T47D (cell line): ENCODE measurements around the gene ZGLP1.

Source experiments
- DNase-seq, 2 experiments: peaks; one replicate each; pipeline versions ENCODE4 v3.0.0 to v3.0.0-alpha.2; 2011 to 2012; ENCODE audit warnings: low read depth in 1 of 2, low spot score in 1 of 2
- JUND ChIP-seq: IDR thresholded peaks from 2 replicates; pipeline ENCODE4 v1.6.1; 2012; ENCODE audit warnings: low read depth
- in situ Hi-C: cut with HindIII; loops from 2 replicates; pipeline ENCODE4 v1.10.0; 2016; ENCODE audit warnings: low sequenced_read_pairs, low pct_unique_long_range_greater_than_20kb

The ZGLP1 gene

DNA sequence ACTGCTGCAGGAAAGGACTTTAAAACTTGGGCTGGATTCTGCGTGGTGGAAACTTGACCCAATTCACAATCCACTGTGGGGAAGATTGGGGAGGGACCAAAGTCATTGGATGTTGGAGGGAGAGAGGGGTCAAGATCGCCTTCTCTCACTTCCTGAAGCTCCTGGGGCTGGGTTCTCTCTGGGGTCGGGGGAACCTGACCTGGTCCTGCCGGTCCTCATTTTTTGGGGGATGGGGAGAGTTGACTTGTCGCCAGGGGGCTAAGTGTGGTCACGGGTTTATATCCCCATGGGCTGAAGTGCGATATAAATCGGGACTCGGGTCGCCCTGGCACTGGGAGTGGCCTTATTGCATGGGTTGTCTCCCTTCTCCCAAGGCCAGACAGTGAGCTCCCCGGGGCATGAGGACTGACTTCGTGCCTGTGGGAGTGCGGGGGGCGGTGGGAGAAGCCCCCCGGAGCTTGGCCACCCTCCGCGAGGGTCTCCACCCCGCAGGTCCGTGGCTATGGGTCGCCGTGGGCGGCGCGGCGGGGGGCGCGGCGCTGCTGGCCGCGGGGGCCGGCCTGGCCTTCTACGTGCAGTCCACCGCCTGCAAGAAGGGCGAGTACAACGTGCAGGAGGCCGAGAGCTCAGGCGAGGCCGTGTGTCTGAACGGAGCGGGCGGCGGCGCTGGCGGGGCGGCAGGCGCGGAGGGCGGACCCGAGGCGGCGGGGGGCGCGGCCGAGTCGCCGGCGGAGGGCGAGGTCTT is 13.6 kb downstream of the ZGLP1 start:
- DNase-seq: no peak
- in situ Hi-C loops: no loop called here
- TF ChIP-seq JUND: no peak

DNA sequence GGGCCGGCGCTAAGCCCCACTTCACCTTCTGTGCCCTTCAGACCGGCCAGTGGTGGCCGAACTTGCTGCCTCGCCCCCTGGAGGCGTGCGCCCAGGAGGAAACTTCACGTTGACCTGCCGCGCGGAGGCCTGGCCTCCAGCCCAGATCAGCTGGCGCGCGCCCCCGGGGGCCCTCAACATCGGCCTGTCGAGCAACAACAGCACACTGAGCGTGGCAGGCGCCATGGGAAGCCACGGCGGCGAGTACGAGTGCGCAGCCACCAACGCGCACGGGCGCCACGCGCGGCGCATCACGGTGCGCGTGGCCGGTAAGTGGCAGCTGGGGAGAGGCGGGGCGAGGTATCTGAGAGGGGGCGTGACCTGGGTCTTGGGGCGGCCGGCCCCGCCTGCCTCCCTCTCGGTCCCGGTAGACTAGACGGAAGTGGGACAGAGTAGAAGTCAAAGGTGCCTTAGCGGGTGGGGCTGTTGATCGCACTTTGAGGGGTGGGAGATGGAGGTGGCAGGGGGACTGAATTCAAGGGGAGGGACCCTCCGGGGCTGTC is 14.2 kb downstream of the ZGLP1 start:
- in situ Hi-C loops: no loop called here
- DNase-seq: no peak
- TF ChIP-seq JUND: no peak

DNA sequence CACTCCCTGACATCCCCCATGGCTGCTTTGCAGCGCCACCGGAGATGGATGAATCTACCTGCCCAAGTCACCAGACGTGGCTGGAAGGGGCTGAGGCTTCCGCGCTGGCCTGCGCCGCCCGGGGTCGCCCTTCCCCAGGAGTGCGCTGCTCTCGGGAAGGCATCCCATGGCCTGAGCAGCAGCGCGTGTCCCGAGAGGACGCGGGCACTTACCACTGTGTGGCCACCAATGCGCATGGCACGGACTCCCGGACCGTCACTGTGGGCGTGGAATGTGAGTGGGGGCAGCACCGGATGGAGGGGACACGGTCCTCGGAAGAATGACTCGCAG is 15.3 kb downstream of the ZGLP1 start:
- DNase-seq: no peak
- in situ Hi-C loops: no loop called here
- no peak for TF ChIP-seq JUND

DNA sequence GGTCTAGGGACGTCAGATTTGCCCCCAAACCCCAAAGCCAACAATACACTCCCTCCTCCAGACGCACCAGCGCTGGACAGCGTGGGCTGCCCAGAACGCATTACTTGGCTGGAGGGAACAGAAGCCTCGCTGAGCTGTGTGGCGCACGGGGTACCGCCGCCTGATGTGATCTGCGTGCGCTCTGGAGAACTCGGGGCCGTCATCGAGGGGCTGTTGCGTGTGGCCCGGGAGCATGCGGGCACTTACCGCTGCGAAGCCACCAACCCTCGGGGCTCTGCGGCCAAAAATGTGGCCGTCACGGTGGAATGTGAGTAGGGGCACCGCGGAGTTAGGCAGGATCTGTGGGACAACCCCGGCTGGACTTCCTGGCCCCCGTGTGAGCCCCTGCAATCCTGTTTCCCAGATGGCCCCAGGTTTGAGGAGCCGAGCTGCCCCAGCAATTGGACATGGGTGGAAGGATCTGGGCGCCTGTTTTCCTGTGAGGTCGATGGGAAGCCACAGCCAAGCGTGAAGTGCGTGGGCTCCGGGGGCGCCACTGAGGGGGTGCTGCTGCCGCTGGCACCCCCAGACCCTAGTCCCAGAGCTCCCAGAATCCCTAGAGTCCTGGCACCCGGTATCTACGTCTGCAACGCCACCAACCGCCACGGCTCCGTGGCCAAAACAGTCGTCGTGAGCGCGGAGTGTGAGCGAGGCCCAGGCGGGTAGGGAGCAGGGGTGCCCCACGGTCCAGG is 15.8 kb downstream of the ZGLP1 start:
- no peak for DNase-seq
- TF ChIP-seq JUND: no peak
- in situ Hi-C loops: no loop called here

DNA sequence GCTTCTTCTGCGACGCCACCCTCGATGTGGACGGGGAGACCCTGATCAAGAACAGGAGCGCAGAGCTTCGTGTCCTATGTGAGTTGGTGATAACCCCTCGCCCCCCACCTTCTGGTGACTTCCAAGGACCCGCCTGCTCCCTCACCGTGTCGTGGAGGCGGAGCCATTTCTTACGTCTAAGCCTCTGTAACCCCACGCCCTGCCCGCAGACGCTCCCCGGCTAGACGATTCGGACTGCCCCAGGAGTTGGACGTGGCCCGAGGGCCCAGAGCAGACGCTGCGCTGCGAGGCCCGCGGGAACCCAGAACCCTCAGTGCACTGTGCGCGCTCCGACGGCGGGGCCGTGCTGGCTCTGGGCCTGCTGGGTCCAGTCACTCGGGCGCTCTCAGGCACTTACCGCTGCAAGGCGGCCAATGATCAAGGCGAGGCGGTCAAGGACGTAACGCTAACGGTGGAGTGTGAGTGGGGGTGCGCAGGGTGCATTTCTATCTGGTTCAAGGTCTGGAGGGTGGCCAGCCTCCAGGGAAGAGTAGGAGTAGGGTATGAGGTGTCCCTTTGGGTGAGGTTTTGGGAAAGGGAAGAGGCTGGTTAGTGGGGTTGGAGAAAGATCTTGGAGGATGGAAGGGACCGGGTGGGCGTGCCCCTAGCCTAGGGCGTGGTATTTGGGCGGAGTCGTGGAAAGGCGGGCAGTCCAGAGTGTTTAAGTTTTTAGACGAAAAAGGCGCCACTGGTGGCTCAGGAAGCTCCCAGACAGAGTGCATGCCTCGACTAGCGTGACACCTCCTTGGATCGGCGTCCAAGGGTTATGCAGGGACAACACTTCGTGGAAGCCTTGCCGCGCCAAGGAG is 16.6 kb downstream of the ZGLP1 start:
- TF ChIP-seq JUND: no peak
- in situ Hi-C loops: no loop called here
- no peak for DNase-seq

DNA sequence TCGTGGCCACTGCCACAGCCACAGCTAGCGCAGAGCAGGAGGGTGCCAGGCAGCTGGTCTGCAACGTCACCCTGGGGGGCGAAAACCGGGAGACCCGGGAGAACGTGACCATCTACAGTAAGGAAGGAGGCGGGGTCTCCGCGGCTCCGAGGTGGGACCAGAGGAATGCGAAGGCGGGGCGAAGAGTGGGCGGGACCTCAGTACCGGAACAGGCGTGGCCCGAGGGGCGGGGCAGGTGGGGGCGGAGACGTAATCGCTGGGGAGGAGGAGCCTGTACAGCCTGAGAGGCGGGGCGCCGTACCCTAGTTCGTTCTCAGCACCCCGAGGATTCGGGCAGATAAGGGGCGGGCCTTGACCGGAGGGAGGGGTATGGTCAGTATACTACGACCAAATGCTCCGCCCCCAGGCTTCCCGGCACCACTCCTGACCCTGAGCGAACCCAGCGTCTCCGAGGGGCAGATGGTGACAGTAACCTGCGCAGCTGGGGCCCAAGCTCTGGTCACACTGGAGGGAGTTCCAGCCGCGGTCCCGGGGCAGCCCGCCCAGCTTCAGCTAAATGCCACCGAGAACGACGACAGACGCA is 17.3 kb downstream of the ZGLP1 start:
- in situ Hi-C loops: no loop called here
- DNase-seq: peak; percentile 82 to 90
- TF ChIP-seq JUND: no peak

DNA sequence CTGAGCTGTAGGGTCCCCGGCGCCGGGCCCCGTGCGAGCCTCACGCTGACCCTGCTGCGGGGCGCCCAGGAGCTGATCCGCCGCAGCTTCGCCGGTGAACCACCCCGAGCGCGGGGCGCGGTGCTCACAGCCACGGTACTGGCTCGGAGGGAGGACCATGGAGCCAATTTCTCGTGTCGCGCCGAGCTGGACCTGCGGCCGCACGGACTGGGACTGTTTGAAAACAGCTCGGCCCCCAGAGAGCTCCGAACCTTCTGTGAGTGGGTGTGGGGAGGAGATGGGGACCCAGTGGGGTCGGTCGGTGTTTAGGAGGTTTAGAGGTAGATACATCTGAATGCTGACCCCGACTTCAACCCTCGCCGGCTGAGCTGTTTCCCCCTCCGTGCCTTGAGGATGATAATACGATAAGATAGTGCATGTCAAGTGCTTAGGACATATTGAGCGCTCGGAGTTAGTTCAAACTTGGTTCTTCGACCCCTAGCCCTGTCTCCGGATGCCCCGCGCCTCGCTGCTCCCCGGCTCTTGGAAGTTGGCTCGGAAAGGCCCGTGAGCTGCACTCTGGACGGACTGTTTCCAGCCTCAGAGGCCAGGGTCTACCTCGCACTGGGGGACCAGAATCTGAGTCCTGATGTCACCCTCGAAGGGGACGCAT is 17.9 kb downstream of the ZGLP1 start:
- DNase-seq: no peak
- in situ Hi-C loops: no loop called here
- no peak for TF ChIP-seq JUND

DNA sequence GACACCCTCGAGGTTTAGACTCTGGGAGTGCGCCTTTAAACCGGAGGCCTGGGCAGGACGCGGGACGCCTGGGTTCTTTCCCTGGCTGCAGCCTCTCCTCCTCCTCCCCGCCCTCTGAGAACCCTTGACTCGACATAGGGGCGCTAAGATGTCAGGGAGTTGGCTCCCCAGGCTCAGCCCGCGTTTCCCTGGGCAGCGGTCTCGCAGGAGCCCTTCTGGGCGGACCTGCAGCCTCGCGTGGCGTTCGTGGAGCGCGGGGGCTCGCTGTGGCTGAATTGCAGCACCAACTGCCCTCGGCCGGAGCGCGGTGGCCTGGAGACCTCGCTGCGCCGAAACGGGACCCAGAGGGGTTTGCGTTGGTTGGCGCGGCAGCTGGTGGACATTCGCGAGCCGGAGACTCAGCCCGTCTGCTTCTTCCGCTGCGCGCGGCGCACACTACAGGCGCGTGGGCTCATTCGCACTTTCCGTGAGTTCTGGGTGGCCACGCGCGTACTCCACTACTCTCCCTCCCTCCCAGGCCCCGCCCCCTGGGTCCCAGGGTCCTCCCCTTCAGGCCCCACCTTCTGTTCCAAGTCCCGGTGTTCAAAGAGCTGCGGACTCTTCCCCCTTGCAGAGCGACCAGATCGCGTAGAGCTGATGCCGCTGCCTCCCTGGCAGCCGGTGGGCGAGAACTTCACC is 18.6 kb downstream of the ZGLP1 start:
- in situ Hi-C loops: no loop called here
- DNase-seq: peak; percentile 79 to 81
- no peak for TF ChIP-seq JUND

DNA sequence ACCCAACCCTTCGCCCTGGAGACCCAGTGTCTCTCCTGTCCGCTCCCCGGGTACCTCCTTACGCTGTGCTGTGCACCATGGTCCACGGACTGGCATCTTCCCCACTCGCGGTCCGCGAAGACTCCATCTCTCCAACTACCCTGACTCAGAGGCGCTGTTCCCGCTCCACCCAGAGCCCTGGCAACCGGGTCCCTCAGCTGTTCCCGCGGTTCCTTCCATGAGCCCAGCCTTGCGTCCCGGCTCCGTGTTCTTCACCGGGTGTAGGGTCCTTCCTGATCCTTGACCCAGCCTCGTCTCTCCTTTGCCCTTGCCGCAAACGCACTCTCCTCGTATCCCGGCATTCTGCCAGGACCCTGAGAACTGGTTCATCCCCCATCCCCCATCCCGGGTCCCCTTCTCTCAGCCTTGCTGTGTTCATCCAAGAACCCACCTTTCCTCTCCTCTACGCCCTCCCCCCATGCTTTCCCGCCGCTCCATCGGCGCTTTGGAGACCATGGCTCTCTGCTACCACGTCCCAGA is 19.2 kb downstream of the ZGLP1 start:
- DNase-seq: no peak
- no peak for TF ChIP-seq JUND
- in situ Hi-C loops: no loop called here

DNA sequence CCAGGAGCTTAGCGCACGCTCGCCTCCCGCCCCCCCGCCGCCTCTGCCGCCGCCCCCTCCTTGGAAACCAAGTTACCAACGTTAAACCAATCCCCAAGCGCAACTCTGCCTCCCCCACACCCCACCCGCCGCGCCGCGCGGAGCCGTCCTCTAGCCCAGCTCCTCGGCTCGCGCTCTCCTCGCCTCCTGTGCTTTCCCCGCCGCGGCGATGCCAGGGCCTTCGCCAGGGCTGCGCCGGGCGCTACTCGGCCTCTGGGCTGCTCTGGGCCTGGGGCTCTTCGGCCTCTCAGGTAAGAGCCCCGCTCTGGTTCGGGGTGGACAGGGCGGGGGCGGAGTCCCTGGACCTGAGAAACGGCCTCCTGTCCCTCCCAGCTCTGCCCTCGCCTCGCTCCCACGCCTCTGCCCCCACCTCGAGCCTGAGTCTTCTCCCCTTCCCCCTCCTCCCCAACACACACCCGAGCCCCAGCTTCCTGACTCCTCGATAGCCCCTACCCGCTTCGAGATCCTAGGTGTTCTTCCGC is 19.7 kb downstream of the ZGLP1 start, which contains the start of gene ICAM5:
ICAM5 (plus strand) TSS at position 117 of the 521 bp plus-strand sequence; CDS start at position 209, 92 bp downstream.
- TF ChIP-seq JUND: no peak
- peak in 1 of 2 experiments; percentile 55 for DNase-seq
- in situ Hi-C loops: no loop called here
